NCI-H82 (cell line): ENCODE data around the gene ABTB2.
"Not testable (repeated sequence)": the region's sequence is repeated elsewhere in the genome, so short reads cannot be mapped to it uniquely, and the experiment has no call there.

Experiments used
- DNase-seq: peaks from one replicate; lab custom pipeline; 2025; lab: John Stamatoyannopoulos, UW

The ABTB2 gene

DNA sequence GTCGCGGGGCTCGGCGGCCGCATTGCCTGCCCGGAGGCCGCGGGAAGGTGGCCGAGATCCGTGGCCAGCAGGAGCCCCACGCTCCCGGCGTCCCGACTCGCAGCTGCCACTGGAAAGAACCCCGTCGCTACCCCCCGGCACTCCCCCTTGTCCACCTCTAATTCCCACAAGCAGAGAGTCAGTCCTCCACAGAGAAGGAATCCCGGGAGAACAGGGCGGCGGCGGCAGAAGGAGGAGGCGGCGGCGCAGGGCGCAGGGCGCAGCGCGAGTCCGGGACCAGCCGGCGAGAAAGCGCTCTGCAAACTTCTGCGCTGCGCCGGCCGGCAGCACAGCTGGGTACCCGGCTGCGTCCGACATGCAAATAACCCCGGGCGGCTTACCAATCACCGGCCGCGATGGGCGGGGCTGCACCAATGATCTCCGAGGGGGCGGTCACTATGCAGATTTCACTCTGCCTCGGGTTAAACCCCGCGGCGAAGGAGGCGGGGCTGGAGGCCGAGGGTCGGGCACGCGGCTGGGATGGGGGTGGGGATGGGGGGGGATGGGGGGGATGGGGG is at the start of gene ABTB2:
Gene ABTB2 (minus strand): TSS at position 310 of the 557 bp plus-strand sequence.
- DNase-seq, result peak; percentile 98

DNA sequence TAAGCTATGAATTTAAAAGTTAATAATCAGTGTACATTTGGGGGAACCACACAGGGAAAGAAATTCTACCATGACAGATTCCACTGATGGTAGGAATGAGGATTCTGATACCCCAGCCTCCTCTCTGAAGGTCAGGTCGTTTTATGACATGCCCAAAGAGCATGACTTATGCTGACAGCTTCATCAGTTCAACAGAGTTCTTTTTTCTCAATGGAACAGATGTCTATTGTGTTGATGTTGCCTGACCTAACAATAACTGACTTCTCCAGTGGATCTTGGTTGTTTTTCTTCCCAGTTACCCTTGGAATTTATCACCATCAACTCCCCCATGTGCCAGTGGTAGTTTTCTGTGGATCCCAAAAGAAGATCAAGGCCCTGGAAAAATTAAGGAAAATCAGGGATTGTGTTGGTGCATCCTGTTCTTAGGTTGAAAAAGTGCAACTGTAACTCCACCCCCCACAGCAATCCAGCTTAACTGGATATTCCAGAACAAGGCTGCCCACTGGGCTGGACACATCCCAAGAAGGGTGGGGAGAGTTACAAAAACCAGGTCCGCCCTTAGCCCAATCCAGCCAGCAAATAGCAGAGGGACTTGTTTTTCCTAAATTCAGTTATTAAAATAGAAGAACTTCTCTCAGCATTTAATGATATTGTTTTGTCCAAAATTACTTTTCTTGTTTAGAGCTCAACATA is 49.5 kb upstream of the ABTB2 start:
- no peak for DNase-seq

DNA sequence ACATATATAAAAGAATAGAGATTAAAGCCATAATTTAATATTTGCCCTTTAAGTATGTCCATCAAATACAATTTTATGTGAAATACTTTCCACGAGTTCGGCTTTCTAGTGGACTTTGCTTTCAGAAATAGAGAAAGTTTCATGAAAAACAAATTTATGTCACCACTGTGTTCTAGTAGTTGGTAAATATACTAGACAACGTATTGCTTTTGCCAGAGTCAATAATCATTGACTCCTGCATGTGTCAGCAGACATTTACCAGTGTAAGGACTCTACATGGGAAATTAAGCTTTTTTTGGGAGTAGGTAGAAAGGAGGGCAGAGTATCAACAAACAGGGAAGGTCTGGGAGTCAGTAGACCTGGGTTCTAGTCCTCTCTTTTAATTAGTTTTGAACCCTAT is 48.6 kb upstream of the ABTB2 start:
- no peak for DNase-seq

DNA sequence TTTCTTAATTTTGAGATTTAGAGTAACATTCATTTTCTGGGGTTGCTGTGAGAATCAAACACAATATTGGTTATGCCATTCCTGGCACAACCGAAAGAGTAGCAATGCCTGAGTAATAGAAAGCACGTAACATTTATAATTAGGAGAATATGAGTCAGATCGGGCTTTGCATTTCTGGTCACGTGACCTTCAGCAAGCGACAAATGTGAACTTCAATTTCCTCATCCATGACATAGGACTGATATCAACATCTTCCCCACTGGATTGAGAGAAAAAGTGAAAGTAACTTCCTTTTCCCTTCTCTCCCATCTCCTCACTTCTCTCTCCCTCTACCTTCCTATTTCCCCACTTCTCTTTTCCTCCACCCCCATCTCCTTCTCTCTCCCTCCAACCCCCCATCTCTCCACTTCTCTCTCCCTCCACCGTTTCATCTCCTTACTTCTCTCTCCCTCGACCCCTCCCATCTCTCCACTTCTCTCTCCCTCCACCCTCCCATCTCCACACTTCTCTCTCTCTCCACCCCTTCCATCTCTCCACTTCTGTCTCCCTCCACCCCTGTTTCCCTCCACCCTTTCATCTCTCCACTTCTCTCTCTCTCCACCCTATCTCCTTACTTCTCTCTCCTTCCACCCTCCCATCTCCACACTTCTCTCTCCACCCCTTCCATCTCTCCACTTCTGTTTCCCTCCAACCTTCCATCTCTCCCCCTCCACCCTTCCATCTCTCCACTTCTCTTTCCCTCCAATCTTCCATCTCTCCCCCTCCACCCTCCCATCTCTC is 47.5 kb upstream of the ABTB2 start:
- no peak for DNase-seq

DNA sequence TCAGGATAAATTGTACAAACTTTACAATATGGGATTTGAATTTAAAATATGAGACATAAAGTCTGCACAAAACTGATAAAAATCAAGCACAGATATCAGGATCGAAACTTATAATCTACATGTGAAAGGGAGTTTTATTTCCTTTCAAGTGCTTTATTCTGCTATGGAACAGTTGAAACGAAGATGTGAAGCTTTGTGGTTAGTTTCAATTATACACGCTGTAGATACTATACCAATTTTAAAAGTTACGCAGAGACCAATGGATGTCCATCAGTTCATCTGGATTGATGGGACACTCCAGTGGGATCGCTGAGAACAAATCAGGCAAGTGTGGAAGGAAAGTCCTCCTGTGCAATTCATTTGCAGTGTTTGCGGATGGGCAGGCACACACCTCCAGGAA is 46.5 kb upstream of the ABTB2 start:
- no peak for DNase-seq

DNA sequence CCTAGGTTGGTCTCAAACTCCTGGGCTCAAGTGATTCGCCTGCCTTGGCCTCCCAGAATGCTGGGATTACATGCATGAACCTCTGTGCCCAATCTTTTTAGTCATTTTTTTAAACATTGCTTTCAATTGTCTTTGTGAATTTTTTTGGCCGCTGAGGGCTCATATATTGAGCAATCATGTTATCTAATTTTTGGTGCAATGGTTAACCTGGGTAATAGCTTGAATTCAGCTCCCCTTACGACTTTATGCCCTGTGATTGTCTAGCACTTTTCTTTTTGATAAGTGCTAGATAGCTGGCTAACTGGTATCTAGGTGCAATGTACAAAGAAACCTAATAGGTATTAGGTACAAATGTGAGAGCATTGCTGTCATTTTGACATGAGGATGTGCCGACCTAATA is 45.6 kb upstream of the ABTB2 start:
- no peak for DNase-seq

DNA sequence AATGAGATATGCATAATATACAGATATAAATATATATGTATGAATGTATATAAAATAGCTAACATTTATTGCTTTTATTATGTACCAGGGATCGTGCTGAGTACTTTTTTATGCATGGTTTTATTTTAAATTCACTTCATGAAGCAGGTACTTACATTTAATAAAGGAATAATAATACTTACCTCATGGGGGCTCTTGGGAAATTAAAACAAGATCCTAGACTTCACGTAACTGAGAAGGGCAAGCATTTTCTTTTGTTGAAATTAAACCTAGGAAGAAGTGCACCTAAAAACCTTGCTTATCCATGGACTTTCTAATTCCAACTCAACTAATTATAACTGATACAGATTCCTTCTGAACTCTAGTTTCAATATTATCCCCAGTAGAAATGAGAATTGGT is 40.0 kb upstream of the ABTB2 start:
- DNase-seq, result no peak

DNA sequence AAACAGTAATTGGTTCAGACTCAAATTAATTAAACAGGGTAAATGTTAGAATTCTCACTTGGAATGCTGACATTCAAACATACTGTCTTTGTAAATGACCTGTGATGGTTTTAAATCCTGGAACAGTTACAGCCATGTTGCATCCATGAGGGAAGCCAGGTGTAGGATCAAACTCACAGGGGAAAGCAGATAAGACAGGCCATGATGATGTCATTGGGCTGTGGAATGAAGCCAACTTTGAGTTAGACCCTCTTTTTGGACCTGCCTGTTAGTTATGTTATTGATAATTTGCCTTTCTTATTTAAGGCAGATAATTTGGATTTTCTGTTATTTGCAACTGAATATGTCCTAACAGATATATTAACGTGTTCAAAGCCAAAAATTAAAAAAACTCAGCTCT is 39.3 kb upstream of the ABTB2 start:
- DNase-seq, result no peak

DNA sequence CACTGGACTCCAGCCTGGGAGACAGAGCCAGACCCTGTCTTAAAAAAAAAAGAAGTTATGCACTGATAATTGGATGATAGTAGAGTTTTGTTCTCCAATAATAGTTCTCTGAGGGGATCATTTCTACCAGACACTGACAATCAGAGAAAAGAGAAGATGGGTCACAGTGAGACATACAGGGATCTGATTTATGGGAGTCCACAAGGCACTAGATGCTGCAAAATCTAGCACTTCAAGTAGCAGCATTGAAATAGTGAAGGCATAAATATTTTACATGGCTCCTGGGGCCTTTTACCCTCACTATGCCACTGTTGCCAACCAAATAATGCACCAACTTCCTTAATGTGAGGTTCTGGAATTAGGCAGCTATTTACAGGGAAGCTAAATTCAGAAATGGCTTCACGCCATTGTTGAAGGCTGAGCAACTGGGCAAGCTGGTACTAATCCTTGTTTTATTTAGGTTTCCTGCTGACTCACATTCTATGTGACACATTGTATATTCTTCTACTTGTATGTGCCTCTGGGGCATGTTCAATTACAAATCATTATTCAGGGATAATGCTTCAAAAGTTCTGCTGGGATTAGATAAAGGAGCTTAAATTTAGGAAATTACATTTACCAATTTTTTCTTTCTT is 38.2 kb upstream of the ABTB2 start:
- DNase-seq, result no peak

DNA sequence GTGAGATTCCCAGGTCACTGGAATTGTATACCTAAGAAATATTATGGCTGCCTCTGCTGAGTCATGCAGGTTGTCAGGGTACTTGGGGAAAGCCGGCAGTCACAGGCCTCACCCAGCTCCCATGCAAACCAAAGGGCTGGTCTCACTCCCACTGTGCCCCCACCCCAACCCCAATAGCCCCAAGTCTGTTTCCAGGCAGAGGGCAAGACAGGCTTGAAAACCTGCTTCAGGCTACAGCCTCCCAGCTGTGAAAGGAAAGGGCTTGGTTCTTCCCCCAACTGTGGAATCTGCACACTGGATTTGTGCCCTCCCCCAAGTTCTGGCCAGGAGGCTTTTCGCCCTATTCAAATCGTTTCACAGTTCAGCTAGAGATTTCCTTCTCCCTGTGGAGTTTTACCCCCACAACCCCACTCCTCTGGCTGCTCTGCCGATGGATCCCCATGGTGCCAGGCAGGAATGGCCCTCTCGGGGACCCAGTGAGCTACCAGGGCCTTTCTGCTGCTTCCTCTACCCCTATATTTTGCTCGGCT is 37.0 kb upstream of the ABTB2 start:
- DNase-seq, result no peak

DNA sequence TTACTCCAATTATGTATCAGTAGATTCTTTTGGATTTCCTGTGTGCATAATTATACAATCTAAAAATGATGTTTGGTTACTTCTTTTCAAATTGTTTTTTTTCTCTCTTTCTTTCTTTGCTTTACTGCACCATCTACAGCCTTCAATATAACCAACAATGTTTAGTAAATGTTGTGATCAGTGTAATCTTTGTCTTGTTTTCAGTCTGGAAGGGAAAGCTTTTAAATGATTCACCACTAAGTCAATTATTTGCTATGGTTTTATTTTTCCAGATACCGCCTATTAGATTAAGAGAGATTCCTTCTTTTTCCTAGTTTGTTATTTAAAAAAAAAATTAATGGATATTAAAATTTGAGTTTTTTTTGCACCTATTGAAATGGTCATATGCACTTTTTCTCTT is 29.8 kb upstream of the ABTB2 start:
- no peak for DNase-seq

DNA sequence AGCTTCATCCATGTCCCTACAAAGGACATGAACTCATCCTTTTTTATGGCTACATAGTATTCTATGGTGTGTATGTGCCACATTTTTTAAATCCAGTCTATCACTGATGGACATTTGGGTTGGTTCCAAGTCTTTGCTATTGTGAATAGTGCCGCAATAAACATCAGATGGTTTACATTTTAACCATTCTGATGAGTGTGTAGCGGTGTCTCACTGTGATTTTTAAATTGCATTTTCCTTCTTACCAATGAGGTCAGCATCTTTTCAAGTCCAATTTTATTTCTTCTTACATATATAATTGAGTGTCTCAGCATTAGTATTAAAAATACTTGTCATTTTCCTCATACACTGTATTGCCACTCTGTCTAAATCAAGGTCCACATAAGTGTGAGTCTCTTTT is 28.5 kb upstream of the ABTB2 start:
- not testable (repeated sequence) for DNase-seq

DNA sequence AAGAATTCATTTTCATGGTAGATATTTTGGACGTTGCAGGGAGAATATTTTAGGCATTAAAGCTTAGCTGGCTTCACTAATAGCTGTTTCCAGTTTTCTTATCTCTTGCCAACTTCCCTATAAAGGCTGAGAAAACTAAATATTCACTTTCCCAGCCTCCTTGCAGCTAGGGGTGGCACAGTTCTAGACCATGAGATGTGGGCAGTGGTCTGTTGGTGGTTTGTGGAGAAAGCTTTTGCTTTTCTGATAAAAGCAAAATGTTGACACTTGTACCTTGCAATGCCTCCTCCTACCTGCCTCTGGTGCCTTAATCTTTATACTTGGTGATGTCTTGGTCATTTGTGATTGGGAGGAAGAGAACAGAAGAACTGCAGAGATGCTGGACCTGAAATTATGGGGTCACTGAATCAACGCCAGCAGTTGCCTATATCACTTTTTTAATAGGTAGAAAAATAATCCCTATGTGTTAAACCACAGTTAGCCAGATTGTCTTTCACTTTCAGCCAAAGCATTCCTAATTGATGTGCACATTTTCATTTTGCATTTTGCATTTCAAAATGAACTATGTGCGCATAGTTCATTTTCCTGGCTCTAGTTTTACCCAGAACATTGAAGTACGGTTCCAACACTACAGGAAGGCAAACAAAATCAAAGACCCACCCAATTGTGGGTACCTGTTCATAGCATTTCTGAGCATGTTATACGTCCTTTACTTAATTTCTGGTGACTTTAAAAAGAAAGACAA is 24.9 kb upstream of the ABTB2 start:
- no peak for DNase-seq

DNA sequence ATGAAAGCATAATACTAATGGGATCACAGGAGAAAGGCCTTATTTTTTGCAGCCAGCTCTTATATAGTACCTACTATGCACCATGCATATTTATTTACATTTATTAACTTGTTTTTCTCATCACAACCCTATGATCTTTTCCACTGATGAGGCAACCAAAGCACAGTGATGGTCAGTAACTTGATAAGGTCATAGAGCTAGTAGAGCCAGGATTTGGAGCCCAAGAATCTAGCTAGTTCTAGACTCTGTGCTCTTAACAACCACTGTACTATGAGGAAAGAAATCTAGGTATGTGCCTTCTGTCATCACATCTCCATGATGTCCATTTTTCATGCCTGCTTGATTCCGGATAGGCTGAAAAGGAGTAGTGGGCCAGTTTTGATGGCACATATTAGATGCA is 24.0 kb upstream of the ABTB2 start:
- DNase-seq, result no peak

DNA sequence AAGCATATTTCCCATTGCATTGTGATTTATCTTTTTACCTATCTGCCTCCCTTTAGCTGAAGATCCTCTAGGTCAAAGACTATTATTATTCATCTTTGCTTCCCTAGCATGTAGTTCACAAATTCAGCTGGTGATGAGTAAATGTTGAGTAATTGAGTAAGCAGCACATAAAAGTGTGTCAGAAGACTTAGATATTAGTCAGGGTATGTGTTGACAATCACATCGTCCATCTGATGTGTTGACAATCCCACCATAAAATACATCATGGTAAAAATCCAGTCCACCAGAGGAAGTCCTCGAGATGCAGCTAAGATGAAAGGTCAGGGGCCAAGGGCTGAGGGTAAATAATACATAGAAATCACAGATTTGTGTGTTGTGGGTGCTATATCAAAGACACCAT is 22.9 kb upstream of the ABTB2 start:
- no peak for DNase-seq

DNA sequence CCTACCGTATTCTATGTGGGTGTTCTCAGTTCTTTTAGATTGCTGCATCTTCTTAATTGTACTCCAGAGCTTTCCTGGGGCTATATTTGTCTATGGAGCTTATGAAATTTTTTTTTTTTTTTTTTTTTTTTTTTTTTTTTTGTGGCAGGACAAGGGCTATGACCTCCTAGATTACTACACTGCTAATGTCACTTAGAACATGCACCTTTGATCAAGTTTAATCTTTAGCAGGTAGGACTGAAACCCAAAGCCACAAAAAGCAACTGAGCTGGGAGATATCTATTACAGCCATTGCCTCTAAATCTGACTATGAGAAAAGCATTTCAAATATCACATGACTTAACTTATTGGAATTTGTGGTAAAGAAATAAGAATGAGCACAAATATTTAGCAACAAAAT is 21.7 kb upstream of the ABTB2 start:
- no peak for DNase-seq

DNA sequence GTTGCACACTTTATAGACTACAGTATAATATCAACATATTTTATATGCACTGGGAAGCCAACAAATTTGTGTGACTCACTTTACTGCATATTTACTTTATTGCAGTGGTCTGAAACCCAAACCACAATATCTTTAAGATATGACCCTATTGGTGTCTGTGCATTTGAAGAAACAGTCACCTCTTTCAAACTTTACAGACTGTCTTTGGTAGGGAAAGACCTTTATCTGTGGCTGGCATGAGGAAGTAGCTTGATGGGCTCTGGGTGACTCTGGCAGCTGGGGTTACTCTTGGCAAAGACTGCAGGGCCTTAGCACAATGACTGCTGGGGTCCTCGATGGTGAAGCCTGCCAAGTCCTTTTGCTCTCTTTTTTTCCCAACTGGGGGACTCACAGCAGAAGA is 21.3 kb upstream of the ABTB2 start:
- DNase-seq, result no peak

DNA sequence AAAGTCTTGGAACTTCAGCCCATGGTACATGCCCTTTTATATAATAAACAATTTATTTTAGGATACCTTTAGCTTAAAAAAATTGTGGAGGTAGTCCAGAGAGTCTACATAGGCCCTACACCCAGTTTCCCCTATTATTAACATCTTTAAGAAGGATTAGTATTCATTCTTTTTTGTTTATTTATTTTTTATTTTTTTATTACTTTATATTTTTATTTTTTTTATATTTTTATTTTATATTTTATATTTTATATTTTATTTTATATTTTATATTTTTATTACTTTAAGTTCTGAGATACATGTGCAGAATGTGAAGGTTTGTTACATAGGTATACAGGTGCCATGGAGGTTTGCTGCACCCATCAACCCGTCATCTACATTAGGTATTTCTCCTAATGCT is 15.9 kb upstream of the ABTB2 start:
- DNase-seq, result no peak

DNA sequence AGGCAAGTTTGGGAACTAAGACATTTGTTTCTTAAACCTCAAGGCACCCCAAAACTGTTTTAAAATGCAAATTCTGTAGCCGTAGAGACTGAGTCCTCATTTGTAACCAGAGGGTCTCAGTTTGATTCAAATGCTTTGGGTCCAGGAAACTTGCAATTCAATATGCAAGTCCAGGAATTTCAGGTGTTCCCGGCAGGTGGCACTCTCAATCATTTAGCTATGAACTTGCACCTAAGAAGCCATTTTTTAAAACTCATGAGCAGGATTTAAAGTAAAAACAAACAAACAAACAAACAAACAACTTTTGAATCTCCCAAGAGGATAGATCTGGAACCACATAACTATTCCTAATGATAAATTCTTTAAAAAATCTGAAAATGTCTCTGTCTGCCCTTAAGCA is 8.7 kb upstream of the ABTB2 start:
- DNase-seq, result peak; percentile 56

DNA sequence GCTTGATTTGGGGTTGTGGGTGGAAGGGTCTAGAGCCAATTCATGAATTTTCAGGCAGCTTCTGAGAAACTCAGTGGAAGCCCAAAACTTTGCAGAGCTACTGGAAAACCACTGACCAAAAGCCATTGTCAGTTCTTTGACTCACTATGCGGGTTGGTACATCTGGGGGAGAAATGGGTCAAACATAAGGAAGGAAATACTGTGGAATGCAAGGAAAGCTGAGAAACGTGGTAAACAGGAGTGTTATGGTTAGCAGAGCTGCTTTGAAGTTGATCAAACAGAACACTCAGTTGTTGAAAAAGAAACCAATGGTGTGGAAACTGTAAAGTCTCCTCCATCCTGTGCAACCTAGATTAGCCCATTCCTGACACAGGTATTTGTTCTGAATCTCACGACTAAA is 6.3 kb upstream of the ABTB2 start:
- DNase-seq, result no peak

DNA sequence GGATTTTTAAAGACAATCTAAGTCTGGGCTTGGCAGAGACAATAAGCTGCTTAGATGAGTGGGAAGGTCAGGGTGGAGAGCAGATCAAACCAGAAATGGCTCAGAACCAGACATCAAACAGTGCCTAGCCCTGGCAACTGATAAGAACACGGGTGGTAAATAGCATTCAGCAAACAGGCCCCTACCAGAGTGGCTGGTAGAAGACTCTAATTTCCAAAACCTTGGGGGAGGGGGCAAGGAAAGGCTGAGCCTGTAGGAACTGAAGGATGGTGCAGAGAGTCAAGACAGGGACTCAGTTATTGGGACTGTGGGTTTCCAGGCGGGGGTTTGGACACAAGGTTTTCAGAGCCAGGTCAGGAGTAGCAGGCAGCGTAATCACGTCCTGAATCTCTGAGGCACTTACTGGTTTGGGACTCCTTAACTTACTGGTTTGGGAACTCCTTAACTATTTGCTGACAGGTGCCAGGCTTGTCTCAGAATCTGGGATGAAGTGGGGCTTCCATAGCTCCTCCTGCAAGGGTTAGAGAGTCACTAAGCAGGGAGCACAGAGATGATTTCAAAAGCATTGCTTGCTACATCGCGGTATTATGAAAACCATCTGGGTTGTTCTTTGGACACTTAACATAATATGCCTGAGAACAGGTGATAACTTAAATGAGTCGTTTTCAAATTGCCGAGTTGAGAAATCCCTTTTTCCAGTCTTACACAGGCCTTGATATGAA is 5.7 kb upstream of the ABTB2 start:
- peak; percentile 31 for DNase-seq
